B cell (primary cell): ENCODE measurements around the gene RIBC2.

Experiments
- CTCF ChIP-seq: fragments of 200-600 bp; IDR thresholded peaks from one replicate; pipeline ENCODE4 v1.8.0; 2022; ENCODE audit warnings: antibody characterized with exemption, mild to moderate bottlenecking
- EZH2 ChIP-seq: IDR thresholded peaks from 2 replicates; pipeline ENCODE4 v1.6.1; 2012; ENCODE audit warnings: borderline replicate concordance, low read depth, mild to moderate bottlenecking, moderate library complexity, low read length; ENCODE audit not compliant: insufficient read depth, poor library complexity, severe bottlenecking

DNA sequence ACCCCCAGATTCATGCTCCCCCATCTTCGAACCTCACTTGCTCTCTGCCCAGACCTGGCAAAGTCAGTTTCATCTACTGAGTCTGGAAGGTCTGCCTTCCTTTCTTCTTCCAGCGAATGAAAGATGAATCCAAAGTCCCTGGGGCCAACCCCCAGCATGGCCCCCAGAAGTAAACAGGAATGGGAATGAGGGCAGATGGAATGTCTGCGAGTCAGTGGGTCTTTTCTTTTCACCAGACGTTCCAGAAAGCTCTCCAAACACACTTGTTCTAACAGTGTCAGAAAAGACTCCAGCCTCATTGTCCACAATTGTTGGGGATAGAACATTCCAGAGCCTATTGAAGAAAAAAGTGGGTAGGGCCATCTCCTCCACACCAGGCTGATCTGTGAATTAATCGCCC is 28.6 kb downstream of the RIBC2 start:
- no peak for TF ChIP-seq EZH2
- TF ChIP-seq CTCF = no peak
